ENCODE results near the gene FHIT. TPM values are rescaled to one million over a fixed set of nuclear protein-coding genes. Genes with fewer than 3 reads are reported as not detected.

The FHIT gene
- polyA plus RNA-seq, 3 donors: 25.7 to 31.0 (median 25.7) TPM

DNA sequence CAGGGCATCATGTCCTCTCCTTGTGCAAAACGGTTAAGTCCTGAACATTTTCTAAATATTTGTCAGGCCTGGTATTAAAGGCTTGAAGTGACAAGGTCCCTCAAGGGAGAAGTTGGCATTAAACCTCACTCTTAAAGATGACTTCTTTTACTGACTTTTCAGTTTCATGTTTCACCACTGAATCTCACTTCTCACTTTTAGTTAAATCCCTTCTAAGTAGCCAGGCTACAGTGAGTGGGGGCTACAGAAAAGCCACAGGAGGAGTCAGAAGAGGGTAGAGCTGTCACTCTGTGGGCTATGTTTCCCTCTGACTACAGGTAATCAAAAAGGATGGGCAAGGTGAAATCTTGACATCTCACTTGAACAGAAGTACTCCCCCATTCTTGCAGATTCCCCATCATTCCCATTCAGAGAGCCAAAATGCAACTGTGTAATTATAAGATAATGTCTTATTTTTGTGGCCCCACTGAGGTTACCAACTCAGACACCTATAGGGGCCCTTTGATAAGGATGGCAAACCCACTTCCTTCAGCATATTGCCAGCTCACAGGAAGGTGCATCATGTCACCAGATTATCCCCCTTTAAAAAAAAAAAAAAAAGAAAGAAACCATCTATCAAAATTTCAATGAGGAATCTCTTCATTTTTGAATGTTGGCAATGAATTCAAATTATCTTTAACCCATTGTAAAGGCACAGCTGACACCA, 1411.3 kb downstream of the FHIT start:
- no peak for DNase-seq (ENCODE audit: extremely low read depth in 1 of 11, low read depth in 9 of 11, low spot score in 4 of 11)

DNA sequence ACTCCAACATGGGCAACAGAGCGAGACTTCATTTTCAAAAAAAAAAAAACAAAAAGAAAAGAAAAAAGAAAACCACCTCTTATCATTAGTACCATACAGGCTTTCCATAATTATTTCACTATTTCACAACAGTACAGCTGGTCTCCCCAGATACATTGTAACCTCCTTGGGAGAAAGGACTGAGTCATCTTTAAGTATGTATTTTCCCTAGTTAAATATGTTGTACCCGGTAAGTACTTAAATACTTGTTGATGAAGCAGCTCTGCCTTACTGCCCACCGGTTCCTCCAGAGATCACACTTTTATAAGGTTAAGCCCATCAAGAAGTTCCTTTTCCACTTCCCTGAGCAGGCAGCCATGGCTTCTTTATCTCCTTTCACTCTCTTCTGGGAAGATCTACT, 1412.0 kb downstream of the FHIT start:
- no peak for DNase-seq (ENCODE audit: extremely low read depth in 1 of 11, low read depth in 9 of 11, low spot score in 4 of 11)

DNA sequence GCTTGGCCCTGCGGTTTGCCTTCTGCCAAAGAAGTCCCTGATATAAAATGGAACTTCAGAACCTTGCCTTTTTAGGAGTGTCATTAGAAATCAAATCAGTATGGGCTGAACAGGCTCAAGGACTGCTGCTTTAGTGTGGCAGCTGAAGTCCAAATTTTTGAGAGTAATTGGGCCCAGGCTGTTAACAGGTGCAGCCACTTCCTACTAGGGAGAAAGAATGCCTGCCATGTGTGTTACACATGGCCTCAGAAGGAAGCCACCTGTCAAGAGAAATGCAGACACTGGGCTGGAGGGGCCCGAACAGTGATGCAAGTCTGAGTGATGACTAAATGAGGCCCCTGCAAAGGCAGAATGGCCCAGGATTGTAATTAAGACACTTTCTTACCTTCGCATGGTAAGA, 1414.7 kb downstream of the FHIT start:
- DNase-seq (ENCODE audit: extremely low read depth in 1 of 11, low read depth in 9 of 11, low spot score in 4 of 11): no peak

DNA sequence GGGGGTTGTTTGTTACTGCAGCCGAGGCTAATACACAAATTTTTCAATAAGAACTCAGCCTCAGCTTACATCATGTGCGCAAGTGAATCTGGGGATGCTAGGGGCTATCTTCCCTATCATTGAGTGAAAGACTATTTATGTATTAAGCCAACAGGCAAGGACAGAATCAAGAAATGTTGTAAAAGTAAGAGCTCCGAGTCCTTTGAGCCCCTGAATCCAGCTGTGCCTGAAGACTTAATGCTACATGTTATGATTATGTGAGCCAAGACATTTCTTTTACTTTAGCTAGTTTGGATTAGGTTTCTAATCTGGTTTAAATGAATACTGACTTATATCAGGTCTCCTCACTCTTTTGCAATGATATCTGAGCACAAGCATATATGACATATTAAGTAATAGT, 1418.5 kb downstream of the FHIT start:
- no peak for DNase-seq (ENCODE audit: extremely low read depth in 1 of 11, low read depth in 9 of 11, low spot score in 4 of 11)

DNA sequence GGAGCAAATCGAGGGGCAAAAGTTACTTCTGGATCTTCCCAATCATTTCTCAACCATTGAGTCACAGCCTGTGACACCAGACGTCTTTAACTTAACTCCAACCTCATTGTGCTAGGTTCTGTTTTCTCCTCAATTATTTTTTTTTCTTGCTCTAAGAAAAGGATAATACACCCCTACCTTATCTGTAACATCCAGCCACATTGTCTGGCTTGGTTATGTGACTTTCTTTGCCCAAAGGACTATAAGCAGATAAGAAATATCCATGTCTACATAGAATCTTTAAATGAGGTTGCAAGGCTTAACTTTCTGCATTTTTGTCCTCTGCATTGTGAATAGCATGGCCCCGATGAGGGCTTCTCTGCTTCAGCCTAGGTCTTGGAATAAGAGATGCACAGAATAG, 1419.0 kb downstream of the FHIT start:
- DNase-seq (ENCODE audit: extremely low read depth in 1 of 11, low read depth in 9 of 11, low spot score in 4 of 11): no peak

DNA sequence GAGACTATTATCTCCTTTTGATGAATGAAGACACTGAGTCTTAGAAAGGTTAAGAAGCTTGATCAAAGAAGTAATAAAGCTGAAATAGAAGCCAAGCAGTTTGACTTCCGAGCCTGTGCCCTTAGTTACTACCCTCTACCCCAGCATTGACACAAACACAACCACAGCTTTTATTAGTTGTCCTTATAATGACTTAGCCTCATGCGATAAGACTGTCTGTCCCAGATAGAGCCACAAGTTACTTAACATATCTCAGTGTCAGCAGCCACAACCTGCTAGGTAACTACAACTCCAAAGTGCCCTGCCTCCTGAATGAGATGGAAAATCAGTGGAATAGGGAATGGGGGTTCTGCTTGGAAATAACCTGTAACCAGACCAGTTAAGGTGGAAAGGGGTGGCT, 1419.9 kb downstream of the FHIT start:
- no peak for DNase-seq (ENCODE audit: extremely low read depth in 1 of 11, low read depth in 9 of 11, low spot score in 4 of 11)

DNA sequence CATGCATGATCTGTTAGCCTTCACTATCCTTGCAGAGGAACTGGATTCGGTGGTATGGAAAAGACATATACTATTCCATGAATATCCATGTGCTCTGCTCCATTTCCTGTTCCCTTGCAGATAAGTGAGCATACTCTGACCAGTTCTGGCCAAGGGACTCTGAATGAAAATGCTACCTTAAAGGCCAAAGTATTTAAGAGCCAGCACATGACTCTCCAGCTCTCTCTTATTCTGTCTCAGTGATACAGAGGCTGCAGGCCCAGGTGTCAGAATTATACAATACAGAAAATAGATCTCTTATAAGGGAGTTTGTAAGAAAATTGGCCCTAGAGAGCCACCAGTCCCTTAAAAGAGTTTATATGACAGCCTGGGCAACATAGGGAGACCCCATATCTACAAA, 1421.7 kb downstream of the FHIT start:
- no peak for DNase-seq (ENCODE audit: extremely low read depth in 1 of 11, low read depth in 9 of 11, low spot score in 4 of 11)

DNA sequence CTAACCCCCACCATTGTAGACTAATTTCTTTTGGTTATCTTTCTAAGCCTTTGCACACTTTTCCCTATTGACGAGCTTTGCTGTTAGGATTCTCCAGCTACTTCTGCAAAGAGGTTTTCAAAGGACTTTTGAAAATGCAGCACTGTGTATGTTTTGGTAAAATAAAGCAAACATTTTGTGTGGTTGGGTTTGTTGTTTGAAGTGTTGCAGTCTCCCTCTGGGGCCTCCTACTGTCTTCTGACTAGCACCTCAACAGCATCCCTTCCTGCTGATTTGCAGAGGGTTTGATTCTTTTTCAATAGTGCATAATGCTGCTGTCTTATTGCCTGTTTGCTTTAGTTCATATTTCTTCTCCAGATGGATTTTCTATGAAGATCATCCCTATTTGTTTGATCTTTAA, 1426.4 kb downstream of the FHIT start:
- DNase-seq (ENCODE audit: extremely low read depth in 1 of 11, low read depth in 9 of 11, low spot score in 4 of 11): no peak

DNA sequence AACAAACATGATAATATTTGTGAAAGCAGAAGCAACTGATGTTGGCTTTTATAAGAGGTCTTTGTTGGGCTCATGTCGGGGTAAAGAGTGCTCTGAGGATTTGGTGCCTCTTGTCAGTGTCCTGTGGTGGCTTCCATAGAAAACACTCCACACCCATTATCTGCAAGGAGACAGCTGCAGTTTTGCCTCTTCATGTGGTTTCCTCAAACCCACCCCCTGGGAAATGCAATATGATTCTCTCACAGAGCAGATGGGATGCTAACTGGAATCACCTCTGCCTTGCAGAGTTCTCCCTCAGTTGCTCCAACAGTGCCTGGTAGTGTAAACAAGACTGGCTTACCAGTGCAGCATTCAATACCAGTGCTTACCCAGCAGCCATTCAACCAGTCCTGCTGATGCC, 1430.0 kb downstream of the FHIT start:
- DNase-seq (ENCODE audit: extremely low read depth in 1 of 11, low read depth in 9 of 11, low spot score in 4 of 11): no peak

DNA sequence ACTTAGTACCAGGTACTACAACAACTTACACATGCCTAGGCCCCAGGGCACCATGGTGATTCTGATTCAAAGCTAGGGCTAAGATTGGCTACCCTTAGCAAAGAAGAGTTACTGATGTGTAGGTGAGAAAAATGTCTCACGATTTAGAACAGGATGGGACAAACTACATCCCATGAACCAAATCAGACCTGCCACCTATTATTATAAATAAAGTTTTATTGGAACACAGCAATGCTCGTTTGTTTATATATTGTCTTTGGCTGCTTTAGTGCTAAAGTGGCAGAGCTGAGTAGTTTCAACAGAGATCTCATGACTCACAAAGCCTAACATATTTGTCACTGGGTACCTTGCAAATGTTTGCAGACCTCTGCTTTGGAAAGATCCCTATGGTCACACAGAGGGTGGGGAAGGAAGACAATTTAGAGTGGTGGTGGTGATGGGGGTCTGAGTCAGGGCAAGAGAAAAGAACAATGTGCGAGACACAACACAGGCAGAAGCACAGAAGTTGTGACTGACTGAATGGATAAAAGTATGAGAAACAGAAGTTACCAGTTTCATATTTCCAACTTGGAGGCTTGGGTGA, 1430.8 kb downstream of the FHIT start:
- DNase-seq (ENCODE audit: extremely low read depth in 1 of 11, low read depth in 9 of 11, low spot score in 4 of 11): no peak

DNA sequence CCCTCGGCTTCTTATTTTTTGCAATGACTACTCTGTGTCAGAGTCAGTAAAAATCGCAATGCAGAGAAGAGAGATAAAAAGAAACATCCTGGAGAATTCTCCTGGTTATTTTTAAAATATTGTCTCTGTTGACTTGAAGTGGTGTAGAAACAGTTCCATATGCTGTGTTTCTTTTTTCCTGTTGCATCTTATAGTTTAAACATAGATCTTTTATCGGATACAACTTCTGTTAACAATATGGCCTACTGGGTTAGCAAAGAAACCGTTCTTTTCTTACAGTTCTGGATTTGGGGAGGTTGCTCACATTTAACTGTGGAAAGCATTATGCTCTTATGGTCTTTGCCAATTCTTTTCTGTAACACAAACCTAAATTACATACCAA, 1432.3 kb downstream of the FHIT start:
- no peak for DNase-seq (ENCODE audit: extremely low read depth in 1 of 11, low read depth in 9 of 11, low spot score in 4 of 11)

DNA sequence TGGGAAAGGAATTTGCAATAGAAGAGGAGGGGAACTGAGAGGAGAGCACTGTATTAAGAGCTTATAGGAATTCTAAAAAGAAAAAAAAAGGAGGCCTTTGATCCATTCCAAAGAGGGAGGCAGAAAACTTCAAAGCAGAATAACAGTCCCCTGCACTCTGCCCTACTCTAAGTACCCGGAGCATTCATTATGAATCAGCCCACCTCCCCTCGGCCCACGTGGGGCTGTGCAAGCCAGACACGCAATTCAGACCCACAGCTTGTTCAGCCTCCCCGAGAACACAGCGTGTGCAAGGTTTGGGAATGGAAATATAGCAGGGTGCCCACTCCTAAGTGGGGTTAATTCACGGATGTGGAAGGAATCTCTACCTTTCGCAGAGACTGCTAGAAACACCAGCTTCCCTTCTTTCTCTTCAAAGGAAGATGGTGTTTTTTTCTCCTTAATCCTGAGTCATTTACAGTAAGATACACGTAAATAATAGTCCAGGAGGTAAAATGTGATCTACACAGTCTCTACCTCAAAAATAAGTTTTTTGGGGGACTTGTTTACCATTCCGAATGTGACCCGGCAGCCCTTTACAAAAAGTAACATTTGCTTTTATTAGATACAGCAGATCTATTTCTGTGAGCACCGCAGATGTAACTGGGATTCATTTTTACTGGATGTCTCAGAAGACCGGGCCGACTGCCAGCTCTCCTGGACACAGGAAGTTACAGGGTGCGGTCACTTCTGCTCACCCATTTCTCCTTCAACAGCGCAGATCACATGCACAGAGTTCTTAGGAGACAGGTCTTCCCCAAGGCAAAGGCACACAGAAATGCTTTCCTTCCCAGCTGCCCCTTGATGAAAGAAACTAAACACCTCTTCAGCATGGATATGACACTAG, 1433.0 kb downstream of the FHIT start:
- DNase-seq (ENCODE audit: extremely low read depth in 1 of 11, low read depth in 9 of 11, low spot score in 4 of 11): no peak

DNA sequence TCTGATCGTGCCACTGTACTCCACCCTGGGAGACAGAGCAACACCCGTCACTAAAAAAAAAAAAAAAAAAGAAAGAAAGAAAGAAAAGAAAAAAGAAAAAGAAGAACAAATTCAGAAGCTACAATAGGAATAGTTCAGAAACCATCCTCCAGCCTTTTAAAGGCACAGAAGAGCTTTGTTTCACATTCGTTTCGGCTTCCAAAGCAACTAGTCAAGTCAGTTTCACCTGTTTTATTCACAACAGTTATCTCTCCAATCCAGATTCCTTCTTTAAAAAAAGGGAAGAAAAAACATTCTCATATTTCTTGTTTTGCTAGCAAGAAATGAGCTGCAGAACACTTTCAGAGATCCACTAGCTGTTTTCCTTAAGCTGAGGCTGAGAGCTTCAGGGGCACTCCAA, 1433.7 kb downstream of the FHIT start:
- no peak for DNase-seq (ENCODE audit: extremely low read depth in 1 of 11, low read depth in 9 of 11, low spot score in 4 of 11)

DNA sequence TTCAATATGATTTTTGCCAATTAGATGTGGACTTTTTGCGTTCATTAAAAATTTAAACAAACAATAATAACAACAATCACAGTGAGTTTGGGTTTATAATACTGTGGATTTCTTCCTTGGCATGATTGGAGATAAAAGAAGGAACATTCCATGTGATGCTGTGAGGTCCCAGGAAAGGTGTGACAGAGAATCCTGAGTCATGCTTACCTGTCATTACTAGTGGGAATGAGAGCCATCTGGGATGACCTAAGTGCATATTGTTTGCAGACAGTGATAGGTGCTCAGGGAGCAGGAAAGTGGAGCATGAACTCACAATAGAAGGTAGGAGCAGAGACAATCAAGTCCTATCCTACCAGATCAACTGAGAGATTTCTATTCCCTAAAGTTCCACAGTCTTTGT, 1434.9 kb downstream of the FHIT start:
- DNase-seq (ENCODE audit: extremely low read depth in 1 of 11, low read depth in 9 of 11, low spot score in 4 of 11): no peak

DNA sequence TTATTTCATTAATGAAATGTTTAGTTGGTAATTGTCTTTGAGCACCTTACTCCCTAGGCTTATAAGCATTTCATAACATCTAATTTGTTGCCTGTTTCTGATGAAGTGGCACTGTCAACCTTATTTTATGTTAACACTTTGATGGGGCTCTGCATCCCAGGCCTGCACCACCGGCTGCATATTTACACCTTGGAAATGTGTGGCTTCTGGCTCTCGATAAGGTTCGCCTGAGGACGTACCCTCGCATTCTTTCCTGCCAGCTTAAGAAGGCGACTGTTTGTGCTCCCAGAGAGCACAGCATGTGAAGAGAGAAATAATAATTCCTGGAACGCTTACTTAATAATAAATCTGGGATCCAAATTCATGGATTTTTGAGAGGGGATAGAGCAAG, 1438.1 kb downstream of the FHIT start:
- DNase-seq (ENCODE audit: extremely low read depth in 1 of 11, low read depth in 9 of 11, low spot score in 4 of 11): no peak

DNA sequence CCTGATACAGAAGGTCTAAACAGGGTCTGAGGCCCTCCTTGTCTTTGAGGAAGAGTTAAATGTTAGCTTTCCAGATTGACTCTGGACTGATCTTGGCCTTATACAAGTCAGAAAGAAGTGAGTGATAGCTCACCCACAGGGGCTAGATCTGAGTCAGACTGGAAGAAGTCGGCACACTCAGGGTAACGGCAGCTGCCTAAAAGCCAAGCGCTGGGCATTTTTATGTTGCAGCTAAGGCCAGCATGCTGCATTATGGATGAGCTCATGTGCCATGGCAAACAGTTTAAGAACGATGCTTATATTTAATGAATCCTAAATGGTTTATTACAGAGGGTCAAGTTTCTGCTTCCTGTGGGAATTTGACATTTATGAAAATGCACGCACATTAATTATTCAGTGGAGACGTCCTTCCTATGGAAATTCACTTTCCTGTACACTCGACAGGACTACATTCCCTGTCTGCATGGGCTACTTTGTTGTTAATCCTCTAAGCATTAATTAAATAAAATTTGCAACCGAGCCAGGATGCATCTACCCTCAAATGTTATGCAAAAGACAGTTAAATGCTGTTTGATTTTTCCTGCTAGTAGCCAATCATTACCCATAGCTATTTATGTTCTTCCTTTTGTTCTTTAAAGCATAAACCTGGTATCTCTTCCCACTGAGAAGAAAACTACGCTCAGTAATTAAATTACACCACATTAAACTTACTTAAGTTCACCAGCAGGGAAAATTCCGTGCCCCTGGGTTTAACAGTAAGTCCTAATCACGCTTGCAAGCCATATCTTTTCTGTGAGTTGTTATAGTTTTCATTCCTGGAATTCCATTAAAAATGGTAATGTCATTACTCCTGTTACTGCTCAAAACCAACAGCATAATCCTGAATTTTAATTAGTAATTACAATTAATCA, 1438.8 kb downstream of the FHIT start:
- DNase-seq (ENCODE audit: extremely low read depth in 1 of 11, low read depth in 9 of 11, low spot score in 4 of 11): no peak

DNA sequence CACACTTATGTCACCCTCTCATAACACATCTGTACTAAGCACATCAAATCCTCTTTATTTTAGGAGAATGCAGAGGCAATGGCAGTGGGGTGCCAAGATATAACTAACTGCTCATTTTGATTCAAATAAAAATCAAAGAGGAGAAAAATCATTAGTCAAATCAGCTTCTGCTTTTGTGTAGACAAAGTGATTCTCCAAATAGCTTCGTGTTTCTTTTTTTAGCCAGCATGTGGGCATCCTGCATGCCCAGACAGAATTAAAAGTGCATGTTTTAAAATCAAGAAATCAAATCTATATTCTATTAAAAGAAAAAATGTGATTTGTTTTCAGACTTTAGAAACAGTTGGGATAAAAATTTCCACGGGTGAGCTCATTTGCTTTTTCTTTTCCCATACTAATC, 1440.1 kb downstream of the FHIT start:
- no peak for DNase-seq (ENCODE audit: extremely low read depth in 1 of 11, low read depth in 9 of 11, low spot score in 4 of 11)

DNA sequence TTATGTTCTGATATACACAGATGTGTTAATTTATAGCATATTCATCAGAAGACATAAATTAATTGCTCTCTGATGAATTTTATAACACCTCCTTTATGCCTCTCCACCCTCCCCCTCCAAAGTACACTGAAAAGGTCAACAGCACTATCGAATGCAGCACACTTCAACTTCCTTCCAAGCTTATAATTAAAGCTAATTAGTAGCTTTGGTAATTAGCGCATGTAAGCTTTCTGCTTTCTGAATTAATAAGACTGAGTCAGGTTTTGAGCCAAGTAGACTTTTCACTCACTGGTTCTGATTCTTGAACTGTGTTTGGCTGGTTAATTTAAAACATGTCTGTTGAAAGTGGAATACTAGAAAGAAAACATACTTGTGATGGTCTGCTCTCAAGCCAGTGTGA, 1440.6 kb downstream of the FHIT start:
- no peak for DNase-seq (ENCODE audit: extremely low read depth in 1 of 11, low read depth in 9 of 11, low spot score in 4 of 11)

DNA sequence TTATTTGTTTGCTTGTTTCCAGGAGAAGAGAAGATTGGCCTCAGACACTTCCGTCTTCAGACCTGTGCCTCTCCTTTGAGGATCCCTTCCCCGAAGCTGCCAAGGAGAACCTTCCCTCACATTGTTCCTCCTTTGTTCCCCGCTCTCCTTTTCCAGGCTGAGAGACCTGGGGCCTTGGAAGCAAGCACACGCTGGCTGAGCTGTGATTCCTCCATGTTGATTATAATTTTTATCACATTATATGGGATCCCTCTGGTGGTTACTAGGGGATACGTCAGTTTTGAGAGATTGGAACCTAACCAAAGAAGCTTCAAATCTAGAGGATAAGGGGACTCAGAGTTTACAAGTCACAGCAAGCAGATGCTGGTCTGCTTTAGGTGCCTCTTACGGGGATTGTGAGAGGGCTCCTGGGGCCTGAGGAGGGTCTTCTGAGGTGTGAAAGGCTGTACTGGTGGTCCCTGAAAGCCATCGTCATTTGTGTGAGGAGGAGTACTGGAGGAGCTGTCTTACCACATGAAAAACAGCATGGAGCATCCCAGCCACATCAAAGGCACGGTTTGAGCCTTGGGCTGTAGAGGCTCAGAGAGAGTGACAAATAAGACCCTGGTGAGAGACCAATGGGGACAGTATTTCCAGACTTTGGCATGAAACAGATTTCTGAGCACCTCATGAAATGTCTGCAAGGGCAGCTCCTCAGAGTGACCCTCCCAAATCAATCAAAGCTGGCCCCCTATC, 1441.4 kb downstream of the FHIT start:
- peak in 4 of 11 donors; percentile 16 to 28 (median 21) for DNase-seq (ENCODE audit: extremely low read depth in 1 of 11, low read depth in 9 of 11, low spot score in 4 of 11)
